ENCODE data around the gene GPR35.

Gene GPR35

GRCh38 chr2:240589850-240590525 is 35.3 kb upstream of the GPR35 start:
- DNase-seq, result no peak

- no peak for DNase-seq
Observed at GRCh38 chr2:240590681-240591111, 34.6 kb upstream of the GPR35 start.

DNA sequence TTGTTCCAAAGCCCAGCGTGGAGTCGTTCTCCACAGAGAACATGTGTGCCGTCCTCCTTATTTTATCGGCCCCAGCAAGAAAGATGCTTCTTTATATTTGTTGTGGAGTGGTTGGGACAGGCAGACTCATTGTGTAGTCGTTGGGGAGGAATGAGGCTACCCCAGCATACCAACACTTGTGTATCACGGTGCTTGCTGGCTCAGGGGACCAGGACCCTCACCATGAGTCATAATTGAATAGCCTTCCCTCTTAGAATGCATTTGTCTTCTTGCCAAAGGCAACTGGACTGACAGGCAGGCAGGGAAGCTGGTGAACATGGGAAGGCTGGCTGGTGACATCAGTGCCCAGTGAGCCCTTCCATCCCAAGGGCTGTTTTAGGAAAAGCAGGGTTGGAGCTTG is 34.1 kb upstream of the GPR35 start:
- DNase-seq, result no peak

- no peak for DNase-seq
Observed at GRCh38 chr2:240591784-240592183, 33.5 kb upstream of the GPR35 start.

GRCh38 chr2:240593026-240593702 is 32.1 kb upstream of the GPR35 start:
- no peak for DNase-seq

GRCh38 chr2:240593703-240594451 is 31.4 kb upstream of the GPR35 start:
- DNase-seq, result no peak

- DNase-seq, result no peak
Observed at GRCh38 chr2:240594511-240595380, 30.5 kb upstream of the GPR35 start.

DNA sequence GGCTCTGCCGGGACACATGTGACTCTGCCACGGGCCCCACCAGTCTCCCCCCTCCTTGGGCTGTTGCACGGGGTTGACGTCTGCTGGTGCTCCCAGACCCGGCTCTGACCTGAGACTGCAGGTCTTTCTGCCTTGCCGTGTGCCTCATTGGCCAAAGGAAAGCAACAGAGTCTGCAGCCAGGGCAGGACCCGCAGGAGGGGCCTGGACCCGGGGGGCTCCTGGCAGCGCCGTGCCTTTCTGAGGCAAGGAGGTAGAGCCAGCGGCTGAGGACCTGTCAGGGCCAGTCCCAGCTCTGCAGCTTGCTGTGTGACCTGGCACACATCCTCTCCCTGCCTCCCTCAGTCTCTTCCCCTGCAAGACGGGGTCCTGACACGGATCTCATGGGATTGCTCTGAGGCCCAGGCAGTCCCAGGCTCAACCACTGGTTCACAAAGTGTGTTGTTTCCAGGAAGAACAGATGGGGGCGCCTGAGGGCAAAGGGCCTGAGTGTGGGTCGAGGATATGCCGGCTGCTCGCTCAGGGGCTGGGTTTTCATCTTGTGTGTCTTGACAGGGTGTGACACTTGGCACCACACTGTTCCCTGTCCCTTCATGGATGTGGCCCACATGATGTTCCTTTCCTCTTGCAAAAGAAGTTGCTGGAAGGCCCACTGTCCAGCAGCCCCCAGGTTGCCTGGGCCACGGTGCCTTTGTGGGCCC is 29.8 kb upstream of the GPR35 start:
- peak; percentile 26 for DNase-seq

GRCh38 chr2:240596080-240596460 is 29.2 kb upstream of the GPR35 start:
- DNase-seq, result no peak

- no peak for DNase-seq
Observed at GRCh38 chr2:240596491-240596931, 28.8 kb upstream of the GPR35 start.

- no peak for DNase-seq
Observed at GRCh38 chr2:240597054-240597418, 28.2 kb upstream of the GPR35 start.

- no peak for DNase-seq
Observed at GRCh38 chr2:240597419-240598181, 27.7 kb upstream of the GPR35 start.

DNA sequence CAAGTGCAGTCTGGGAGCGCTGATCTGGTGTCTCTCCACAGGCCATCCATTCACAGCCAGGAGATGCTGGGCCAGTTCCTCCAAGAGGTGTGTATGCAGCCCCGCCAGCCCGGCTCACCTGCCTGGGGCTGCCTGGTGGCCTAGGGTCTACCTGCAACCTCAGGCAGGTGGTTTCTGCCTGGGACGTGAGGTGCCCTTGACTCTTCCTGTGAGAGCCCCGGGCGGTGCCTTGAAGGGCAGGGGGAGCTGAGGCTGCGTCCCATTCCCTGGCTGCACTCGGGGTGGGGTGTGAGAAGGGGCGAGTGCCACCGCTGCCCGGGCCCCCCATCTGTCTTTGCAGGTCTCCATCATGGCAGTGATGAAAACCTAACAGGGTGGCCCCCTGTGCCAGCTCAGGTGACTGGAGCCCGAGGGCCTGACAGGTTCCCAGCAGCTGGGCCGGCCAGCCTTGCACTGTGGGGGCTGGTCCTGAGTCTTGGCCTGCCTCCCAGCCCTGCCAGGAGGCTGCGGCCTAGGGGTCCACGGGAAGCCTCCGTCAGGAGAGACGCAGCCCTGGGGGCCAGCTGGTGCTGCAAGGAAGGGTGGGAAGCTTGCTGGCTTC is 26.9 kb upstream of the GPR35 start:
- DNase-seq, result no peak

GRCh38 chr2:240599141-240599583 is 26.1 kb upstream of the GPR35 start:
- no peak for DNase-seq

- no peak for DNase-seq
Observed at GRCh38 chr2:240600451-240600961, 24.8 kb upstream of the GPR35 start.

DNA sequence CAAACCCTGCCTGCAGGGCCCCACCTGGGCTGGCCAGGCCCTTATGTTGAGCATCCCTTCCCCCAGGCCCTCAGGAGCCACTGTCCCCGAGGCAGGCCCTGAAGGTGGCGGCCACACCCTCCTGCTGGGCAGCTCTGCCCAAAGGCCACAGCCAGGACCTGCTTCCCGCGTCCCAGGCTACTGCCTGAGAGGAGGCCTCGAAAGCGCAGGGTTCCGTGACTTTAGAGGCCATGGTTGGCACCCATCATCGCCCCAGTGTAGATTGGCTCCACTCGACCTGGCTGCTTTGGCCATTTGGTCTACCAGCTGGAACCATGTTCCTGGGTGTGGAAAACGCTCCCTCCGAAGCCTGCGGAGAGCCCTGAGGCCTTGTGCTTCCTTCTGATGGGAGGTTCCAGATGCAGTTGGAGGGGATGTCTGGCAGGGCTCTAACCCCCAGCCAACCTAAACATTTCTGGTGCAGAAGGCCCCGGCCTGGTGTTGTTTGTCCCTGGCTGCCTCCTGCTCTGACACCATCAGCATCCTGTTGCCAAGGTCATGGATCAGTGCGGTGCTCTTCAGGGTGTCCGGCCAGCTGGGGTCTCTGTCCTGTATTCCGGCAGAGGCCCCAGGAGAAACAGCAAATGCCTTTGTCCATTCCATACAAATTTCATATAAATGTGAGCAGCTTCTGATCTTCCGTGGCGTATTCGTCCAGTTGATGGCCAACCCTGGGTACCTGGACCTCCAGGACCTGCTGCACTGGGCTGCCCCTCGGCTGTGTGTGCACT is 24.0 kb upstream of the GPR35 start:
- no peak for DNase-seq

DNA sequence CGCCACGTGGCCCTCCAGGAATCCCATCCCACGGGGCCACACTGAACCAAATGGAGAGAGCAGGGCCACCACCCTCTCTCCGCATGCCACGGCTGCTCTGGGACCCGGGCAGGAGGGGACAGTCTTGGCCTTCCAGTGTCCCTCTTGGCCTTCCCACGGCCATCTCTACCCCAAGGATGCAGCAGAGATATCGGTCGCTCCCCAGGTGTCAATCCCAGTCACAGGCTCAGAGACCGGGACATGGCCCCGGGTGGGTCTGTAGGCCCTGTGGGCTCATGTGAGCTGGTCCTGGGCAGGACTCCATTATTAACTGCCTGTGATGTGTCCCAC is 23.5 kb upstream of the GPR35 start:
- no peak for DNase-seq

- no peak for DNase-seq
Observed at GRCh38 chr2:240602266-240603050, 22.8 kb upstream of the GPR35 start.

- DNase-seq, result no peak
Observed at GRCh38 chr2:240603081-240603835, 22.0 kb upstream of the GPR35 start.

Data from inflammatory macrophage treated with lipopolysaccharide for 4 hours (primary cell).